H4 (cell line): Measurements from ENCODE around the gene TUT1. TPM values are rescaled to one million over a fixed set of nuclear protein-coding genes. Genes with fewer than 3 reads are reported as not detected.
"Not testable (repeated sequence)": the region's sequence is repeated elsewhere in the genome, so short reads cannot be mapped to it uniquely, and the experiment has no call there.

Experiments used
- DNase-seq: peaks from one replicate; pipeline ENCODE4 v3.0.0-alpha.2; 2015; ENCODE audit warnings: low spot score
- total RNA-seq: library from RNA; depleted of rRNA; stranded (reverse); fragments of >200 nt; shearing (Covaris generic); gene quantifications from 2 replicates; pipeline ENCODE4 v1.2.3, GENCODE V29; 2014

Gene TUT1
- total RNA-seq, 1 experiment from 2014 or later = 2.3 TPM

- DNase-seq = no peak
These were observed 13.3 kb upstream of the TUT1 start for GRCh38 chr11:62604460-62605120.

- DNase-seq = no peak
These were observed 12.5 kb upstream of the TUT1 start for GRCh38 chr11:62603776-62604299.

GRCh38 chr11:62603072-62603408, 11.7 kb upstream of the TUT1 start:
- no peak for DNase-seq

GRCh38 chr11:62602141-62603071, 11.1 kb upstream of the TUT1 start:
- DNase-seq = no peak

GRCh38 chr11:62601372-62602140, 10.2 kb upstream of the TUT1 start, which contains the start of gene MTA2:
MTA2 (minus strand) TSS chr11:62601865; CDS start chr11:62601450, 415 bp downstream.
- DNase-seq = peak; percentile 95

GRCh38 chr11:62601122-62601371, 9.7 kb upstream of the TUT1 start:
- no peak for DNase-seq

- no peak for DNase-seq
These were observed 9.2 kb upstream of the TUT1 start for GRCh38 chr11:62600367-62601121.

- DNase-seq = no peak
These were observed 8.6 kb upstream of the TUT1 start for GRCh38 chr11:62599901-62600300.

- DNase-seq = peak; percentile 98
These were observed 7.9 kb upstream of the TUT1 start for GRCh38 chr11:62599069-62599696.

GRCh38 chr11:62595124-62595523, 3.8 kb upstream of the TUT1 start:
- DNase-seq = no peak

GRCh38 chr11:62593434-62594044, 2.2 kb upstream of the TUT1 start:
- peak; percentile 67 for DNase-seq

GRCh38 chr11:62592989-62593421, 1.7 kb upstream of the TUT1 start:
- DNase-seq = no peak

- no peak for DNase-seq
These were observed 958 bp upstream of the TUT1 start for GRCh38 chr11:62592146-62592815.

GRCh38 chr11:62588966-62589637, 2.2 kb downstream of the TUT1 start:
- no peak for DNase-seq

GRCh38 chr11:62585356-62585755, 6.0 kb downstream of the TUT1 start:
- DNase-seq = not testable (repeated sequence)

GRCh38 chr11:62581735-62582134, 9.6 kb downstream of the TUT1 start:
- DNase-seq = not testable (repeated sequence)

- DNase-seq = no peak
These were observed 10.2 kb downstream of the TUT1 start for GRCh38 chr11:62580959-62581715.

- no peak for DNase-seq
These were observed 12.1 kb downstream of the TUT1 start for GRCh38 chr11:62579252-62579651.

GRCh38 chr11:62578541-62578940, 12.8 kb downstream of the TUT1 start:
- no peak for DNase-seq
